Activated CD4-positive, alpha-beta T cell treated with anti-CD3 and anti-CD28 coated beads, Interleukin-2, amount 10 ng/mL, durations not matched to agents 24 days and 14 days (primary cell): ENCODE data around the gene AP3S2. TPM values are rescaled to one million over a fixed set of nuclear protein-coding genes. Genes with fewer than 3 reads are reported as not detected.
A peak's percentile ranks its signal among the peaks of the same experiment; 100 is the strongest.
"Not testable (repeated sequence)": the region's sequence is repeated elsewhere in the genome, so short reads cannot be mapped to it uniquely, and the experiment has no call there.

Experiments used
- DNase-seq: peaks from one replicate; pipeline ENCODE4 v3.0.0; 2022
- H3K27ac Mint-ChIP-seq: one replicate; pipeline ENCODE4 v1.8.0; 2022; ENCODE audit warnings: mild to moderate bottlenecking, mixed read lengths
- H3K27me3 Mint-ChIP-seq: one replicate; pipeline ENCODE4 v1.8.0; 2022; ENCODE audit warnings: mixed read lengths
- H3K36me3 Mint-ChIP-seq: one replicate; pipeline ENCODE4 v1.8.0; 2022; ENCODE audit warnings: low read depth, mild to moderate bottlenecking, mixed read lengths
- H3K4me1 Mint-ChIP-seq: one replicate; pipeline ENCODE4 v1.8.0; 2021; ENCODE audit warnings: mixed read lengths
- H3K4me3 Mint-ChIP-seq: one replicate; pipeline ENCODE4 v1.8.0; 2022; ENCODE audit warnings: mild to moderate bottlenecking, moderate library complexity, mixed read lengths
- H3K9me3 Mint-ChIP-seq: one replicate; pipeline ENCODE4 v1.8.0; 2021; ENCODE audit warnings: mixed read lengths
- intact Hi-C: fragments of 100-400 bp; cut with micrococcal nuclease; formaldehyde crosslinking; loops from one replicate; pipeline ENCODE4 v1.15.1; 2023
- total RNA-seq: library from RNA; stranded (reverse); gene quantifications from 2 replicates; pipeline ENCODE4 v1.2.3, GENCODE V29; 2022

AP3S2 gene
- total RNA-seq = 20.3 and 20.6 TPM in 2 replicates

DNA sequence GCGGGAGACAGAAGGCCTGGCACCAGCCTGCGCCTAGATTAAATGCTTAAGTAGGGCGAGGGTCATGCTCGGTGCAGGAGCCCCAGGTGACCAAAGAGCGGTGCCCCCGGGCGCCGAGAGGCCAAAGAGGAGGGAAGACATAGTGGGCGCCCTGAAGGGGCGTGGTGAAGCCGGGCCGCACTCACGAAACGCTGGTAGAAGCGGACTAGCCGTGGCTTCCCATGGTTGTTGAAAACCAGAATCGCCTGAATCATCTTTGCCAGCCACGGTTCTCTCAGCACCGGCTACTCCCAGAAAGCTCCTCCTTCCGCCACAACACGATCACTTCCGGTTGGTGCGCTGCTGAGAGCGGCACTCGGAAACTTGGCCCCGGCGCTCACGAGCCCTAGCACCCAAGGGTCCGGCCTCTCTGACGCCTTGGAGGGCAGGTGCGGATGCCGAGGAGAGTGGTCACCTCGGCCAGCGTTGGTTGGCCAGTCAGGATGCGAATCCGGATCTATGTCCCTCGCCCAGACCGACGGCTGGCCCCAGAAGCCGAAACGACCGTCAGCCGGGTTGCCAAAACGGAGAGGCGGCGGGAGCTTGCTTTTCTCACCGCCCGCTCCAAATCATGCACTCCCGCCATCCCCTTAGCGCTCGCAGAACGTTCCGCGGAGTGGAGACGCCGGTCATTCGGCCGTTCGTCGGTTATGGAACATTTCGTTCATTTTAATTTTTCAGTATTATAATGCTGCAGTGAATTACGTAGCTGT lies at the start of gene AP3S2:
TSS of gene AP3S2 (minus strand) at position 299 of the 752 bp plus-strand sequence. CDS start at position 254, 45 bp downstream.
- Mint-ChIP-seq H3K4me3 (peak within 1 kb of the TSS; percentile 97), H3K27ac (peak within 1 kb of the TSS; percentile 97), H3K27me3 (no peaks in the 10 kb centered on the region), H3K36me3 (peaks cover 9% of the 10 kb centered on the region), H3K4me1 (peaks cover 27% of the 10 kb centered on the region), H3K9me3 (no peaks in the 10 kb centered on the region)
- DNase-seq = peak; percentile 97
- intact Hi-C loops = loop anchor here (1.0 to 10.0 kb wide), 6 partner anchors 108 to 941 kb away; partner anchors contain the start of genes CIB1, GDPGP1 and MESP1

GRCh38 chr15:89939910-89940309 lies 46.1 kb upstream of the AP3S2 start:
- no peaks in the 10 kb centered on the region for H3K9me3 Mint-ChIP-seq
- peaks cover 13% of the 10 kb centered on the region for H3K4me1 Mint-ChIP-seq
- H3K27ac Mint-ChIP-seq = no peak overlapping the region
- intact Hi-C loops = no loop called here
- DNase-seq = no peak
- no peaks in the 10 kb centered on the region for H3K36me3 Mint-ChIP-seq
- peaks cover 17% of the 10 kb centered on the region for H3K27me3 Mint-ChIP-seq
- no peak overlapping the region for H3K4me3 Mint-ChIP-seq

- H3K9me3 Mint-ChIP-seq, intact Hi-C loops, H3K36me3 Mint-ChIP-seq, DNase-seq, H3K27ac Mint-ChIP-seq, H3K4me3 Mint-ChIP-seq: not testable (repeated sequence)
- Mint-ChIP-seq H3K4me1 (peaks cover 13% of the 10 kb centered on the region), H3K27me3 (peaks cover 17% of the 10 kb centered on the region)
These were observed 45.6 kb upstream of the AP3S2 start for GRCh38 chr15:89939377-89939776.

- no peak overlapping the region for H3K4me3 Mint-ChIP-seq
- peaks cover 19% of the 10 kb centered on the region for H3K27me3 Mint-ChIP-seq
- H3K27ac Mint-ChIP-seq = no peak overlapping the region
- intact Hi-C loops = no loop called here
- H3K4me1 Mint-ChIP-seq = peaks cover 13% of the 10 kb centered on the region
- no peaks in the 10 kb centered on the region for H3K36me3 Mint-ChIP-seq
- no peaks in the 10 kb centered on the region for H3K9me3 Mint-ChIP-seq
- DNase-seq = no peak
These were observed 43.9 kb upstream of the AP3S2 start for GRCh38 chr15:89937365-89938350.

DNA sequence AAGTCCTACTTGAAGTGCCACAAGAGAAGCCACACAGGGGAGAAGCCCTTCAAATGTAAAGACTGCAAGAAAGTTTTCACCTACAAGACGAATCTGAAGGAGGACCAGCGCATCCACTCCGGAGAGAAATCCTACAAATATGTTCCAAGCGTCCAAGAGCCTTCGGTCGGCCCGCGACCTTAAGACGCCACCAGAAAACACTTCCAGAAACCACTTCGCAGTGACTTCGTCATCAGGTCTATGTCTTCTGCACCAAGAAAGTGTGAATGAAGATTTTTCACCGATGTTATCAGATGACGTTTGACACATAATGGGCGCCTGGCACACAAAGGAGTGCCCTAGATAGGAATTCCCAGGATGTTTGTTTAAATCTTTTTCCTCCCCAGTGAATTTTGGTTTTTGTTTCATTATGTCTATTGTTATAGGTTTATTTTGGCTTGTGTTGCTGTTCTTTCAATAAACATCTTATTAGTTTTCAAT lies 43.0 kb upstream of the AP3S2 start:
- intact Hi-C loops = no loop called here
- no peak overlapping the region for H3K27ac Mint-ChIP-seq
- peaks cover 18% of the 10 kb centered on the region for H3K27me3 Mint-ChIP-seq
- H3K36me3 Mint-ChIP-seq = no peaks in the 10 kb centered on the region
- DNase-seq = no peak
- no peaks in the 10 kb centered on the region for H3K9me3 Mint-ChIP-seq
- H3K4me1 Mint-ChIP-seq = peaks cover 13% of the 10 kb centered on the region
- H3K4me3 Mint-ChIP-seq = no peak overlapping the region

- Mint-ChIP-seq H3K9me3 (no peaks in the 10 kb centered on the region), H3K4me1 (peaks cover 13% of the 10 kb centered on the region), H3K4me3 (no peak overlapping the region), H3K27ac (no peak overlapping the region), H3K36me3 (no peaks in the 10 kb centered on the region), H3K27me3 (peaks cover 20% of the 10 kb centered on the region)
- intact Hi-C loops = no loop called here
- peak; percentile 80 for DNase-seq
These were observed 42.4 kb upstream of the AP3S2 start for GRCh38 chr15:89936051-89936785.

GRCh38 chr15:89932880-89933279 lies 39.1 kb upstream of the AP3S2 start:
- intact Hi-C loops = no loop called here
- Mint-ChIP-seq H3K27ac (no peak overlapping the region), H3K27me3 (peaks cover 9% of the 10 kb centered on the region), H3K9me3 (no peaks in the 10 kb centered on the region), H3K4me1 (peaks cover 13% of the 10 kb centered on the region), H3K36me3 (no peaks in the 10 kb centered on the region), H3K4me3 (no peak overlapping the region)
- DNase-seq = no peak

DNA sequence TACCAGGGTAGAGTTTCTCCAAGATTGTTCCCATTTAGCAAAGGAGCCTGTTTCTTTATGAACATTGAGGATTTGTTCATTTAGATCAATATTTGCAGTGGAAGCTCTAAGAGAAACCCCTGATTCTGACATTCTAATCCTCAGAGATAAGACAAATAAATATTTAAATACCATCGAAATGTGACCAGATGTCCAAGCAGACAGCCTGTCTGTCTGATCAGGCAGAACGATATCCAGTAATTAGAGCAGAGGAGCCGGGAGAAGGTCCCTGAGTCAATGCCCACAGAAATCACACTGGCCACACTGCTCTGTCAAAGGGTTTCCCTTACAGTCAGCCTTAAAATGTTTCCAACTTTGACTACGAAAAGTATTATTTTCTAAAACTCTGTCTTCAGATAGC lies 34.6 kb upstream of the AP3S2 start:
- intact Hi-C loops = no loop called here
- no peaks in the 10 kb centered on the region for H3K9me3 Mint-ChIP-seq
- no peaks in the 10 kb centered on the region for H3K4me1 Mint-ChIP-seq
- no peak for DNase-seq
- H3K4me3 Mint-ChIP-seq = no peak overlapping the region
- H3K36me3 Mint-ChIP-seq = no peaks in the 10 kb centered on the region
- H3K27ac Mint-ChIP-seq = no peak overlapping the region
- H3K27me3 Mint-ChIP-seq = peaks cover 14% of the 10 kb centered on the region

- Mint-ChIP-seq H3K36me3 (no peaks in the 10 kb centered on the region), H3K4me3 (no peak overlapping the region), H3K27me3 (peaks cover 9% of the 10 kb centered on the region), H3K4me1 (no peaks in the 10 kb centered on the region), H3K9me3 (no peaks in the 10 kb centered on the region), H3K27ac (no peak overlapping the region)
- intact Hi-C loops = no loop called here
- no peak for DNase-seq
These were observed 32.4 kb upstream of the AP3S2 start for GRCh38 chr15:89926158-89926557.

- Mint-ChIP-seq H3K4me3 (no peak overlapping the region), H3K36me3 (no peaks in the 10 kb centered on the region), H3K27me3 (peaks cover 30% of the 10 kb centered on the region), H3K27ac (no peak overlapping the region), H3K4me1 (no peaks in the 10 kb centered on the region), H3K9me3 (no peaks in the 10 kb centered on the region)
- DNase-seq = no peak
- intact Hi-C loops = no loop called here
These were observed 23.8 kb upstream of the AP3S2 start for GRCh38 chr15:89917442-89918101.

- Mint-ChIP-seq H3K4me1 (no peaks in the 10 kb centered on the region), H3K27me3 (peaks cover 37% of the 10 kb centered on the region), H3K9me3 (no peaks in the 10 kb centered on the region), H3K27ac (no peak overlapping the region), H3K36me3 (no peaks in the 10 kb centered on the region), H3K4me3 (no peak overlapping the region)
- intact Hi-C loops = no loop called here
- no peak for DNase-seq
These were observed 22.9 kb upstream of the AP3S2 start for GRCh38 chr15:89916660-89917059.

GRCh38 chr15:89912674-89913396 lies 19.0 kb upstream of the AP3S2 start, which contains the start of gene ARPIN:
ARPIN (minus strand) TSS chr15:89912952; CDS start chr15:89912835, 117 bp downstream.
- no peaks in the 10 kb centered on the region for H3K36me3 Mint-ChIP-seq
- H3K27ac Mint-ChIP-seq = no peak within 1 kb of the TSS
- H3K9me3 Mint-ChIP-seq = no peaks in the 10 kb centered on the region
- intact Hi-C loops = no loop called here
- no peaks in the 10 kb centered on the region for H3K4me1 Mint-ChIP-seq
- H3K4me3 Mint-ChIP-seq = peak within 1 kb of the TSS; percentile 23
- H3K27me3 Mint-ChIP-seq = peaks cover 49% of the 10 kb centered on the region
- no peak for DNase-seq
